Upper lobe of right lung (tissue), 1 donor: ENCODE measurements around the gene ESRRB. TPM values are rescaled to one million over a fixed set of nuclear protein-coding genes. Genes with fewer than 3 reads are reported as not detected.

Source experiments
- ATAC-seq: fragments of 200-7000 bp; cut with Tn5 transposase; one replicate; pipeline ENCODE4 v1.9.1; 2020; ENCODE audit warnings: mild to moderate bottlenecking, moderate library complexity
- DNase-seq: peaks from one replicate; pipeline ENCODE4 v3.0.0-alpha.2; 2020
- H3K27ac ChIP-seq: fragments of 200-600 bp; one replicate; pipeline ENCODE4 v1.8.0; 2022
- H3K27me3 ChIP-seq: fragments of 200-600 bp; one replicate; pipeline ENCODE4 v1.8.0; 2022; ENCODE audit warnings: mild to moderate bottlenecking
- H3K36me3 ChIP-seq: fragments of 200-600 bp; one replicate; pipeline ENCODE4 v1.8.0; 2022
- H3K4me1 ChIP-seq: fragments of 200-600 bp; one replicate; pipeline ENCODE4 v1.8.0; 2022
- H3K4me3 ChIP-seq: fragments of 200-600 bp; one replicate; pipeline ENCODE4 v1.8.0; 2022; ENCODE audit warnings: mild to moderate bottlenecking
- H3K9me3 ChIP-seq: fragments of 200-600 bp; one replicate; pipeline ENCODE4 v1.8.0; 2022
- CTCF ChIP-seq: fragments of 200-600 bp; IDR thresholded peaks from one replicate; pipeline ENCODE4 v1.8.0; 2022; ENCODE audit warnings: antibody characterized with exemption
- intact Hi-C: fragments of 100-400 bp; cut with DNase I; formaldehyde crosslinking; loops from one replicate; pipeline ENCODE4 v1.11.0; 2022
- total RNA-seq: library from RNA; stranded (reverse); fragmentation: NEBNext Ultra II Directional; extraction: Animal tissue kit (Norgen Biotek cat#: 25700); gene quantifications from one replicate; pipeline ENCODE4 v1.2.1, GENCODE V29; 2021
- donor health status: DM: no; HTN: yes; CAD: no; lungs with severe emphysema.

The ESRRB gene
- total RNA-seq, 1 donor from 2014 or later = not detected

GRCh38 chr14:76349993-76350392, 25.9 kb upstream of the ESRRB start:
- H3K36me3 ChIP-seq = no peaks in the 10 kb centered on the region
- DNase-seq (no peak), ATAC-seq (no peak)
- no peak overlapping the region for H3K27ac ChIP-seq
- H3K4me1 ChIP-seq = peaks cover 6% of the 10 kb centered on the region
- H3K27me3 ChIP-seq = no peaks in the 10 kb centered on the region
- H3K9me3 ChIP-seq = no peaks in the 10 kb centered on the region
- intact Hi-C loops = loop anchor here (10.0 kb wide), 2 partner anchors 295 to 645 kb away; no protein-coding TSS in a partner anchor
- no peak for TF ChIP-seq CTCF
- H3K4me3 ChIP-seq = no peak overlapping the region

- H3K9me3 ChIP-seq = no peaks in the 10 kb centered on the region
- peaks cover 6% of the 10 kb centered on the region for H3K4me1 ChIP-seq
- DNase-seq (no peak), ATAC-seq (no peak)
- intact Hi-C loops = loop anchor here (10.0 kb wide), 2 partner anchors 296 to 646 kb away; no protein-coding TSS in a partner anchor
- no peak overlapping the region for H3K27ac ChIP-seq
- no peak for TF ChIP-seq CTCF
- H3K4me3 ChIP-seq = no peak overlapping the region
- H3K36me3 ChIP-seq = no peaks in the 10 kb centered on the region
- no peaks in the 10 kb centered on the region for H3K27me3 ChIP-seq
These were observed 25.3 kb upstream of the ESRRB start for GRCh38 chr14:76350671-76351070.

GRCh38 chr14:76351941-76352340, 24.0 kb upstream of the ESRRB start:
- Histone ChIP-seq H3K4me3 (no peak overlapping the region), H3K9me3 (no peaks in the 10 kb centered on the region), H3K27ac (no peak overlapping the region), H3K4me1 (peaks cover 6% of the 10 kb centered on the region), H3K27me3 (no peaks in the 10 kb centered on the region), H3K36me3 (no peaks in the 10 kb centered on the region)
- no peak for DNase-seq
- ATAC-seq = no peak
- intact Hi-C loops = loop anchor here (10.0 kb wide), 2 partner anchors 297 to 647 kb away; no protein-coding TSS in a partner anchor
- TF ChIP-seq CTCF = no peak

GRCh38 chr14:76352639-76353281, 23.2 kb upstream of the ESRRB start:
- peak; percentile 84 for TF ChIP-seq CTCF
- H3K36me3 ChIP-seq = no peaks in the 10 kb centered on the region
- peak; percentile 79 for ATAC-seq
- intact Hi-C loops = loop anchor here (10.0 kb wide), 2 partner anchors 298 to 648 kb away; no protein-coding TSS in a partner anchor
- H3K9me3 ChIP-seq = no peaks in the 10 kb centered on the region
- H3K4me1 ChIP-seq = peaks cover 6% of the 10 kb centered on the region
- no peaks in the 10 kb centered on the region for H3K27me3 ChIP-seq
- no peak overlapping the region for H3K27ac ChIP-seq
- peak overlapping the region; percentile 32 for H3K4me3 ChIP-seq
- peak; percentile 81 for DNase-seq

- no peak overlapping the region for H3K4me3 ChIP-seq
- no peaks in the 10 kb centered on the region for H3K27me3 ChIP-seq
- no peaks in the 10 kb centered on the region for H3K9me3 ChIP-seq
- H3K36me3 ChIP-seq = no peaks in the 10 kb centered on the region
- DNase-seq (no peak), ATAC-seq (no peak)
- H3K4me1 ChIP-seq = peaks cover 6% of the 10 kb centered on the region
- intact Hi-C loops = loop anchor here (10.0 kb wide), 2 partner anchors 300 to 650 kb away; no protein-coding TSS in a partner anchor
- TF ChIP-seq CTCF = no peak
- H3K27ac ChIP-seq = no peak overlapping the region
These were observed 21.6 kb upstream of the ESRRB start for GRCh38 chr14:76354310-76354709.
